HFFc6 (cell line): ENCODE results near the gene SFXN4. TPM values are rescaled to one million over a fixed set of nuclear protein-coding genes. Genes with fewer than 3 reads are reported as not detected.

Experiments used
- DNase-seq: peaks from one replicate; pipeline ENCODE4 v3.0.0-alpha.2; 2018
- H3K27ac Mint-ChIP-seq: 2 replicates; pipeline ENCODE4 v1.8.0; 2020; ENCODE audit warnings: mild to moderate bottlenecking, mixed read lengths
- H3K27me3 Mint-ChIP-seq: 2 replicates; pipeline ENCODE4 v1.8.0; 2021; ENCODE audit warnings: mild to moderate bottlenecking, moderate library complexity, mixed read lengths; ENCODE audit not compliant: insufficient read depth
- H3K36me3 Mint-ChIP-seq: 2 replicates; pipeline ENCODE4 v1.8.0; 2021; ENCODE audit warnings: low read depth, mixed read lengths
- H3K4me1 Mint-ChIP-seq: 2 replicates; pipeline ENCODE4 v1.8.0; 2020; ENCODE audit warnings: low read depth, mixed read lengths
- H3K4me3 Mint-ChIP-seq: 2 replicates; pipeline ENCODE4 v1.8.0; 2020; ENCODE audit warnings: mild to moderate bottlenecking, moderate library complexity, mixed read lengths
- H3K9me3 Mint-ChIP-seq: 2 replicates; pipeline ENCODE4 v1.8.0; 2020; ENCODE audit warnings: mild to moderate bottlenecking, mixed read lengths
- total RNA-seq, 6 experiments: library from RNA; stranded (reverse); fragmentation: NEBNext Ultra II Directional; extraction: Animal tissue kit (Norgen Biotek cat#: 25700); gene quantifications; 2 replicates in 1 of 6; 3 replicates in 5 of 6; pipeline ENCODE4 v1.2.3, GENCODE V29; 2021
- TF ChIP-seq, protein P1 (sequence below): fragments of 200-600 bp; sonication (generic); IDR thresholded peaks from 2 replicates; pipeline ENCODE4 v1.5.0; 2021; ENCODE audit warnings: antibody characterized with exemption, mild to moderate bottlenecking

SFXN4 gene
- total RNA-seq, 6 experiments from 2014 or later, result 10.9 to 18.5 (median 14.2) TPM

DNA sequence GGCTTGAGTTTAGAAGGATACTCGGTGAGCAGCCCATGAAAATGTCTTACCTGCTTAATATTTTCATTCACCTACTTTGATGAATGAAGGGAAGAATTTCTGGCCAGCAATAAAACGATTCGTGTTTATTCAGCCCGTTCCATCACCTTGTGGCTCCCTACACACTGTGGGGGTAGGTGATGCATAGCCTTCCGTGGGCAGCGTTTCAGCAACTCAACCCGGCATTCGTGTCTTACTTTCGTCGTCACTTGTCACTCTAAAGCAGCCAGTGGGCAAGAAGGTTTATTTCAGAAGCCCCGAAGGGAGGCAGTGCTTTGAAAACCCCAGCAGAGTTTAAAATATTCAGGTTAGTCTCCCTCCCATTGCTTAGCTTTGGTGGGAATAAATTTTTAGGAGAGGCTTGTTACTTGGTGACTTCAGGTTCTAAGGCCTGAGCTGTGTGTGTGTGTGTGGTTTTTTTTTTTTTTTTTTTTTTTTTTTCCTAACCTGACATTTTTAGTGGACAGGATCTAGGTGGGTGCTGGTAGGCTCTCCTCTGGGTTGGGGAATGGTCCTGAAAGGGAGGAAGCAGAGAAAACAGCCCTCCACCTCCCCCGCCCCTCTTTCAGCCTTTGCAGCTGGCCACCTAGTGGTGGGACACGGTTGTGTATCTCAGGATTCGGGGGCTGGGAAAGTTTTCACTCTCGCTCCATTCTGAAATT, 43.7 kb upstream of the SFXN4 start:
- Mint-ChIP-seq H3K4me1 (peaks cover 55% of the 10 kb centered on the region), H3K4me3 (peak overlapping the region; percentile 98), H3K27me3 (no peaks in the 10 kb centered on the region; the same call in 1 of the 2 replicates), H3K36me3 (no peaks in the 10 kb centered on the region), H3K27ac (peak overlapping the region; percentile 86), H3K9me3 (no peaks in the 10 kb centered on the region)
- TF ChIP-seq, protein P1, sequence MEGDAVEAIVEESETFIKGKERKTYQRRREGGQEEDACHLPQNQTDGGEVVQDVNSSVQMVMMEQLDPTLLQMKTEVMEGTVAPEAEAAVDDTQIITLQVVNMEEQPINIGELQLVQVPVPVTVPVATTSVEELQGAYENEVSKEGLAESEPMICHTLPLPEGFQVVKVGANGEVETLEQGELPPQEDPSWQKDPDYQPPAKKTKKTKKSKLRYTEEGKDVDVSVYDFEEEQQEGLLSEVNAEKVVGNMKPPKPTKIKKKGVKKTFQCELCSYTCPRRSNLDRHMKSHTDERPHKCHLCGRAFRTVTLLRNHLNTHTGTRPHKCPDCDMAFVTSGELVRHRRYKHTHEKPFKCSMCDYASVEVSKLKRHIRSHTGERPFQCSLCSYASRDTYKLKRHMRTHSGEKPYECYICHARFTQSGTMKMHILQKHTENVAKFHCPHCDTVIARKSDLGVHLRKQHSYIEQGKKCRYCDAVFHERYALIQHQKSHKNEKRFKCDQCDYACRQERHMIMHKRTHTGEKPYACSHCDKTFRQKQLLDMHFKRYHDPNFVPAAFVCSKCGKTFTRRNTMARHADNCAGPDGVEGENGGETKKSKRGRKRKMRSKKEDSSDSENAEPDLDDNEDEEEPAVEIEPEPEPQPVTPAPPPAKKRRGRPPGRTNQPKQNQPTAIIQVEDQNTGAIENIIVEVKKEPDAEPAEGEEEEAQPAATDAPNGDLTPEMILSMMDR, result peak; percentile 90
- no peak for DNase-seq

DNA sequence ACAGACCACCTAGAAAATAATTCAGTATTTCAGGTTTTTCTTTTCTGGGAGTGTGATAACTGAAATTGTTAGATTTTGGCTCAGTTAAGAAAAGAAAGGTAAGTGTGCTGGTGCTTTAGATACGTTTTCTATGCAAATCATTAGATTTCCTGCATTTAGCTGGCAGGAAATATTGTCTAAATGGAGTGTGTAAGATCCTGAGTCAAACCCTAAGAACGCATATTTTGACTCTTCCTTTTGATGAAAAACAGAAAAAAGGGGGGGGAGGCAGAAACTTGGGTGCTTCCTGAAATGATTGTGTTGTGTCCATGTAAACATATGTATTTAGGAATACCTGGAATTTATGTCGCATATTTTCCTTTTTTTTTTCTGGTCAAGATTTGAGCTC, 43.0 kb upstream of the SFXN4 start:
- TF ChIP-seq, protein P1, result no peak
- H3K9me3 Mint-ChIP-seq, result no peaks in the 10 kb centered on the region
- DNase-seq, result no peak
- peaks cover 59% of the 10 kb centered on the region for H3K4me1 Mint-ChIP-seq
- no peaks in the 10 kb centered on the region; the same call in 1 of the 2 replicates for H3K27me3 Mint-ChIP-seq
- no peaks in the 10 kb centered on the region for H3K36me3 Mint-ChIP-seq
- peak overlapping the region; percentile 98 for H3K4me3 Mint-ChIP-seq
- H3K27ac Mint-ChIP-seq, result peak overlapping the region; percentile 86

DNA sequence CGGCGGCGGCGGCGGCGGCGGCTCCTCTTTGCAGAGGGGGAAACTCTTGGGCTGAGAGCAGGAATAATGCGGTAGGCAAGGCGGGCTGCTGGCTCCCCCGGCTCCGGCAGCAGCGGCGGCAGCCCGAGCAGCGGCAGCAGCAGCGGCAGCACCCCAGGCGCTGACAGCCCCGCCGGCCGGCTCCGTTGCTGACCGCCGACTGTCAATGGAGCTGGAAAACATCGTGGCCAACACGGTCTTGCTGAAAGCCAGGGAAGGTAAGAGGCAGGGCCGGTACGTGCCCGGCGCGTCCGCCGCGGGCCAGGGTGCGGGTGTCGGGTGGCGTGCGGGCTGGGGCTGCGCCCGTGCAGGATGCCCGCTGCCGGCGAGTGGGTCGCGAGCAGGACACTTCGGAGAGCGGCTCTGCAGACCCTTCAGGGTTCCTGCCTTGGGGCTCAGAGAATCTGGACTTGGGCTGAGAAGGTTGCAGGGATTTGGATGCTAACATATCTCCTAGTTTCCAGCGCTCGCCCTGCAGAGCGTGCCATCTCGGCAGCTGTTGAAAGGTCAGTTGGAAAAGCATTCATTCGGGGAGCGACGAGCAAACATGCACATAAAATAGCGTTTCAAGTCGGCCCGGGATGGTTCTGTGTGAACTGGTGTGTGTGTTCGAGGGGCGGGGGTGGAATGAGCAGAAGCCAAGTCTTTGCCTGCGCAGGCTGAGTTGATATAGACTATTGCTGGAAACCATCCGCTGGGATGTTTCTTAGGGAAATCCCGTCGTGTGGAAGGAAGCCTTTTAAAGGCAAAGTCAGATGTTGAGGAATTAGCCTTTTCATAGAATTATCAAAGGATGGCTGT, 42.4 kb upstream of the SFXN4 start:
- peak overlapping the region; percentile 98 for H3K4me3 Mint-ChIP-seq
- no peaks in the 10 kb centered on the region; the same call in 1 of the 2 replicates for H3K27me3 Mint-ChIP-seq
- H3K27ac Mint-ChIP-seq, result peak overlapping the region; percentile 86
- TF ChIP-seq, protein P1, result no peak
- DNase-seq, result peak; percentile 46
- H3K9me3 Mint-ChIP-seq, result no peaks in the 10 kb centered on the region
- no peaks in the 10 kb centered on the region for H3K36me3 Mint-ChIP-seq
- peaks cover 66% of the 10 kb centered on the region for H3K4me1 Mint-ChIP-seq

DNA sequence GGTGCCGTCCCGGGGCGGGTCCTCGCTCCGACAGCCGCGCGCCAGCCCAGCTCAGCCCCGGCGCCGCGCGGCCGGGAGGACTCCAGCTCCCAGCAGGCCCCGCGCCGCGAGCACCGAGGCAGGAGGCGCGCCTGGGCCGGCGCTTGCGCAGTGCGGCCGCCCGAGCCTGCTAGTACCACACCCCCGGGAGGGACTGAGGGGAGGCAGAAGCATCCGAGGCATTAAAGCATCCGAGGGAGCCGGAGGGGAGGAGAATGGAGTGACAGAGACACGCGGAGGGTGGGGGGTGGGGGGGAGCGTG, 41.8 kb upstream of the SFXN4 start, which contains the start of gene GRK5:
GRK5 (plus strand) TSS at position 206 of the 301 bp plus-strand sequence. CDS start 347 bp downstream, outside the sequence.
- Mint-ChIP-seq H3K9me3 (no peaks in the 10 kb centered on the region), H3K27me3 (no peaks in the 10 kb centered on the region; the same call in 1 of the 2 replicates), H3K4me1 (peaks cover 65% of the 10 kb centered on the region), H3K36me3 (no peaks in the 10 kb centered on the region), H3K27ac (peak within 1 kb of the TSS; percentile 87), H3K4me3 (peak within 1 kb of the TSS; percentile 98)
- TF ChIP-seq, protein P1, result no peak
- DNase-seq, result peak; percentile 93

DNA sequence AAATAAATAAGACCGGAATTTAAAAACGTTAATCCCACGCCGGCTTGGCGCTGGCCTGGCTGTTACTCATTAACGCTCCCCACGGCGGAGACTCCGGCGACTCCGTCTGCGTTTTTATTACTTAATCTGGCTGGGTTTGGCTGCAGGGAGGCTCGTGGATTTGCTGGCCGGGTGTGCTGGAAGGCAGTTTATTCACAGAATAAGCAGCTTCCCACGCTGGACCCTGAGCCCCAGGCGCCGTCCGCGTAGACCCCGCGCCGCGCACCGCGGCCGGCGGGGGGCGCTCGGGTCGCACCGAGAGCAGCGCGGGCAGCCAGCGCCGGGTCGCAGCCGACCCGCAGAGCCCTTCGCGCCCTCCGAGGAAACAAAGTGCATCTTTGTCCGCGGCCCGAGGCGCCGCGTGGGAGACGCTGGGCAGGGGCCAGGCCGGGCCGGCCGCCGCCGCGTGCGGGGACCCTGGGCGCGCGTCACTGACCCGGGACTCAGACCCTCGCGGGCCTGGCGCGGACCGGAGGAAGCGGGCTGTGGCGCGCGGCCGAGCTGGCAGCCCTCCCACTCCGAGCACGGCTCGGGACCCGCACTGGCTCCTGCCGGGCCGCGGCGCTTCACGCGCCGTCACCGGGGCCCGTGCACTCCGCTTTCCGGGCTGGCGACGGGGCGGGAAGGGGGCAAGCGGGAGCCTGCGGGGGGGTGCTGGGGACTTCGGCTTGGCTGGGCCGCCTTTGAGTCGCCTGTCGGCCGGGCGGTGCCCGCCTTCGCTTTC, 41.3 kb upstream of the SFXN4 start:
- Mint-ChIP-seq H3K9me3 (no peaks in the 10 kb centered on the region), H3K4me3 (peak overlapping the region; percentile 82), H3K27me3 (no peaks in the 10 kb centered on the region; the same call in 1 of the 2 replicates), H3K27ac (peak overlapping the region; percentile 87), H3K36me3 (no peaks in the 10 kb centered on the region), H3K4me1 (peaks cover 59% of the 10 kb centered on the region)
- DNase-seq, result peak; percentile 37
- TF ChIP-seq, protein P1, result peak; percentile 86
